Retina (tissue), 1 donor: ENCODE data around the gene ABL1.
A peak's percentile ranks its signal among the peaks of the same experiment; 100 is the strongest.

ENCODE experiments used
- DNase-seq: peaks from one replicate; pipeline ENCODE4 v3.0.0-alpha.2; 2016

The ABL1 gene

GRCh38 chr9:130892477-130893304 is 57.6 kb downstream of the ABL1 start:
- DNase-seq: peak; percentile 64

GRCh38 chr9:130893341-130894101 is 58.5 kb downstream of the ABL1 start:
- peak; percentile 76 for DNase-seq

GRCh38 chr9:130894546-130894945 is 59.5 kb downstream of the ABL1 start:
- no peak for DNase-seq

- no peak for DNase-seq
Observed at GRCh38 chr9:130895038-130895437, 60.0 kb downstream of the ABL1 start.

GRCh38 chr9:130895481-130896232 is 60.6 kb downstream of the ABL1 start:
- no peak for DNase-seq

GRCh38 chr9:130896233-130897014 is 61.4 kb downstream of the ABL1 start, which contains the start of gene QRFP:
Gene QRFP, minus strand, starts transcription at chr9:130896812. Its CDS starts 2,974 bp downstream, at chr9:130893838.
- no peak for DNase-seq

- DNase-seq: no peak
Observed at GRCh38 chr9:130897105-130897751, 62.2 kb downstream of the ABL1 start.

- no peak for DNase-seq
Observed at GRCh38 chr9:130897848-130898551, 62.9 kb downstream of the ABL1 start.

- no peak for DNase-seq
Observed at GRCh38 chr9:130898552-130898852, 63.4 kb downstream of the ABL1 start.

- no peak for DNase-seq
Observed at GRCh38 chr9:130899051-130899748, 64.1 kb downstream of the ABL1 start.

GRCh38 chr9:130900701-130901497 is 65.8 kb downstream of the ABL1 start:
- no peak for DNase-seq

- DNase-seq: no peak
Observed at GRCh38 chr9:130901498-130902203, 66.6 kb downstream of the ABL1 start.

GRCh38 chr9:130902204-130903185 is 67.4 kb downstream of the ABL1 start:
- no peak for DNase-seq

GRCh38 chr9:130903194-130904069 is 68.4 kb downstream of the ABL1 start:
- no peak for DNase-seq

GRCh38 chr9:130904070-130905044 is 69.3 kb downstream of the ABL1 start:
- no peak for DNase-seq
